GM23338 (cell line): ENCODE measurements around the gene NGDN.

Experiments used
- CREB1 ChIP-seq: fragments of 250-450 bp; sonication (Bioruptor Pico); IDR thresholded peaks from 2 replicates; pipeline ENCODE4 v1.5.0; 2020; ENCODE audit warnings: low read depth, mild to moderate bottlenecking, moderate library complexity
- CTCF ChIP-seq, 2 experiments: fragments of 200-600 bp in 1 of 2; sonication (generic) in 1 of 2; conservative IDR thresholded peaks; 2 replicates each; pipeline versions ENCODE4 v1.5.1 to v1.6.1; 2016 to 2017; ENCODE audit warnings: antibody characterized with exemption in 2 of 2, low read depth in 2 of 2, mild to moderate bottlenecking in 2 of 2, moderate library complexity in 1 of 2
- ETS1 ChIP-seq: IDR thresholded peaks from 2 replicates; pipeline ENCODE4 v1.6.1; 2016; ENCODE audit warnings: antibody characterized with exemption
- EZH2 ChIP-seq: fragments of 200-600 bp; sonication (generic); IDR thresholded peaks from one replicate; pipeline ENCODE4 v1.8.0; 2017; ENCODE audit warnings: antibody characterized with exemption, mild to moderate bottlenecking, low read depth; ENCODE audit not compliant: unreplicated experiment
- EZH2phosphoT487 ChIP-seq: fragments of 200-600 bp; sonication (generic); IDR thresholded peaks from one replicate; pipeline ENCODE4 v1.8.1; 2018; ENCODE audit warnings: antibody characterized with exemption; ENCODE audit not compliant: unreplicated experiment
- JUNB ChIP-seq: IDR thresholded peaks from one replicate; pipeline ENCODE4 v1.6.1; 2016; ENCODE audit warnings: antibody characterized with exemption; ENCODE audit not compliant: unreplicated experiment
- NANOG ChIP-seq: IDR thresholded peaks from 2 replicates; pipeline ENCODE4 v1.6.1; 2016; ENCODE audit warnings: antibody characterized with exemption, borderline replicate concordance
- POLR2AphosphoS5 ChIP-seq: IDR thresholded peaks from 2 replicates; pipeline ENCODE4 v1.6.1; 2016; ENCODE audit warnings: antibody characterized with exemption, low read depth
- REST ChIP-seq: IDR thresholded peaks from one replicate; pipeline ENCODE4 v1.6.1; 2018; ENCODE audit warnings: antibody characterized with exemption; ENCODE audit not compliant: unreplicated experiment
- ZNF114 ChIP-seq: fragments of 250-450 bp; sonication (Bioruptor Pico); IDR thresholded peaks from 2 replicates; pipeline ENCODE4 v1.5.0; 2020; ENCODE audit warnings: mild to moderate bottlenecking, moderate library complexity
- ZNF331 ChIP-seq: fragments of 250-450 bp; sonication (Bioruptor Pico); IDR thresholded peaks from 2 replicates; pipeline ENCODE4 v1.5.0; 2020; ENCODE audit warnings: low read depth, mild to moderate bottlenecking, moderate library complexity

GRCh38 chr14:23513005-23513817 lies 43.7 kb downstream of the NGDN start:
- TF ChIP-seq CTCF (conservative IDR thresholded peaks at IDR 0.05; ENCODE audit: low read depth in 2 of 2) (no peak), POLR2AphosphoS5 (no peak), ETS1 (no peak), JUNB (no peak), EZH2 (no peak), REST (no peak), EZH2phosphoT487 (no peak), ZNF331 (CRISPR knock-in tag) (no peak), CREB1 (CRISPR knock-in tag) (no peak), NANOG (no peak), ZNF114 (CRISPR knock-in tag) (no peak)
